IMR-90 (cell line): ENCODE measurements around the gene NTM. TPM values are rescaled to one million over a fixed set of nuclear protein-coding genes. Genes with fewer than 3 reads are reported as not detected.

Experiments used
- ATAC-seq: fragments of 200-7000 bp; cut with Tn5 transposase; 2 replicates; pipeline ENCODE4 v1.9.1; 2020; ENCODE audit warnings: low read depth, mild to moderate bottlenecking, moderate library complexity
- BruUV-seq: library from RNA; stranded (reverse); fragments of 400-500 nt; replicated peaks from 2 replicates; lab custom pipeline; 2021; lab: Mats Ljungman, UMichigan
- CTCF ChIA-PET: fragments of 300-600 bp; formaldehyde crosslinking; extraction: SDS; loops from one replicate; lab custom pipeline; 2021; ENCODE audit warnings: antibody characterized with exemption; lab: Yijun Ruan, JAX
- POLR2A ChIA-PET: fragments of 300-600 bp; sonication (Branson Sonifier 250); formaldehyde crosslinking; loops from one replicate; lab custom pipeline; 2022; ENCODE audit warnings: antibody characterized with exemption; ENCODE audit not compliant: unreplicated experiment; lab: Charles Lee
- DNase-seq: peaks from one replicate; pipeline ENCODE4 v3.0.0; 2013
- H2AFZ ChIP-seq: replicated peaks from 2 replicates; pipeline ENCODE3; 2013; ENCODE audit warnings: low read length, mild to moderate bottlenecking; ENCODE audit not compliant: poor library complexity
- H2AK5ac ChIP-seq: 2 replicates; pipeline ENCODE4 v1.6.1; 2013; ENCODE audit warnings: low read depth, low read length, inconsistent platforms
- H2AK9ac ChIP-seq: replicated peaks from 2 replicates; pipeline ENCODE3; 2013; ENCODE audit warnings: mild to moderate bottlenecking, low read depth, low read length, moderate library complexity; ENCODE audit not compliant: poor library complexity
- H2BK120ac ChIP-seq: 2 replicates; pipeline ENCODE4 v1.6.1; 2013; ENCODE audit warnings: low read depth, low read length, inconsistent platforms
- H2BK15ac ChIP-seq: 3 replicates; pipeline ENCODE4 v1.6.1; 2013; ENCODE audit warnings: low read depth, low read length, inconsistent platforms
- H2BK20ac ChIP-seq: 2 replicates; pipeline ENCODE4 v1.6.1; 2013; ENCODE audit warnings: low read depth, mild to moderate bottlenecking, inconsistent platforms, low read length, moderate library complexity
- H2BK5ac ChIP-seq: 2 replicates; pipeline ENCODE4 v1.6.1; 2013; ENCODE audit warnings: mild to moderate bottlenecking, low read depth, low read length, inconsistent platforms; ENCODE audit not compliant: poor library complexity, severe bottlenecking
- H3K14ac ChIP-seq: replicated peaks from 2 replicates; pipeline ENCODE4 v1.6.1; 2013; ENCODE audit warnings: low read depth, low read length, inconsistent platforms
- H3K18ac ChIP-seq: 2 replicates; pipeline ENCODE4 v1.6.1; 2013; ENCODE audit warnings: low read depth, low read length, control low read depth
- H3K23ac ChIP-seq: 2 replicates; pipeline ENCODE4 v1.6.1; 2013; ENCODE audit warnings: low read depth, low read length, inconsistent platforms
- H3K27ac ChIP-seq: 2 replicates; pipeline ENCODE4 v1.5.1; 2013; ENCODE audit warnings: mild to moderate bottlenecking, control low read depth, low read length; ENCODE audit not compliant: insufficient read depth
- H3K27me3 ChIP-seq: 2 replicates; pipeline ENCODE4 v1.6.1; 2013; ENCODE audit warnings: low read length; ENCODE audit not compliant: control insufficient read depth, insufficient read depth
- H3K36me3 ChIP-seq: 2 replicates; pipeline ENCODE4 v1.6.1; 2013; ENCODE audit warnings: low read length, mixed read lengths; ENCODE audit not compliant: control insufficient read depth, insufficient read depth
- H3K4ac ChIP-seq: 2 replicates; pipeline ENCODE4 v1.6.1; 2013; ENCODE audit warnings: low read depth, low read length, inconsistent platforms
- H3K4me1 ChIP-seq: 2 replicates; pipeline ENCODE4 v1.6.1; 2013; ENCODE audit warnings: low read length, mixed read lengths; ENCODE audit not compliant: control insufficient read depth, insufficient read depth
- H3K4me2 ChIP-seq: 2 replicates; pipeline ENCODE4 v1.6.1; 2013; ENCODE audit warnings: low read depth, mild to moderate bottlenecking, control low read depth, low read length, moderate library complexity
- H3K4me3 ChIP-seq: 2 replicates; pipeline ENCODE4 v1.5.1; 2013; ENCODE audit warnings: low read depth, mild to moderate bottlenecking, control low read depth, low read length, moderate library complexity; ENCODE audit not compliant: insufficient read depth
- H3K56ac ChIP-seq: 2 replicates; pipeline ENCODE4 v1.6.1; 2013; ENCODE audit warnings: low read length, inconsistent platforms; ENCODE audit not compliant: insufficient read depth; ENCODE audit errors: extremely low read depth
- H3K79me1 ChIP-seq, 2 experiments: 2 replicates each; pipeline ENCODE4 v1.6.1; 2013; ENCODE audit warnings: low read length in 2 of 2, inconsistent platforms in 1 of 2, low read depth in 1 of 2
- H3K9ac ChIP-seq: 2 replicates; pipeline ENCODE4 v1.6.1; 2013; ENCODE audit warnings: low read depth, low read length, control low read depth
- H3K9me1 ChIP-seq: 2 replicates; pipeline ENCODE4 v1.6.1; 2013; ENCODE audit warnings: low read length, inconsistent platforms; ENCODE audit not compliant: insufficient read depth
- H3K9me3 ChIP-seq: 2 replicates; pipeline ENCODE4 v1.6.1; 2013; ENCODE audit warnings: low read length; ENCODE audit not compliant: control insufficient read depth, insufficient read depth
- H4K20me1 ChIP-seq: 2 replicates; pipeline ENCODE4 v1.6.1; 2013; ENCODE audit warnings: low read length, inconsistent platforms; ENCODE audit not compliant: insufficient read depth
- H4K5ac ChIP-seq: 2 replicates; pipeline ENCODE4 v1.6.1; 2013; ENCODE audit warnings: mild to moderate bottlenecking, low read depth, low read length, control low read depth
- H4K8ac ChIP-seq, 2 experiments: 2 replicates each; pipeline ENCODE4 v1.6.1; 2013; ENCODE audit warnings: low read depth in 2 of 2, low read length in 2 of 2, control low read depth in 1 of 2, inconsistent platforms in 1 of 2
- H4K91ac ChIP-seq: 2 replicates; pipeline ENCODE4 v1.6.1; 2013; ENCODE audit warnings: low read depth, low read length, inconsistent platforms; ENCODE audit not compliant: insufficient read depth
- BHLHE40 ChIP-seq: fragments of 150-350 bp; IDR thresholded peaks from 2 replicates; pipeline ENCODE4 v1.6.1; 2016; ENCODE audit warnings: mild to moderate bottlenecking, low read depth, low read length
- CTCF ChIP-seq: conservative IDR thresholded peaks from 2 replicates; pipeline ENCODE4 v1.5.1; 2012; ENCODE audit warnings: mild to moderate bottlenecking, low read depth, low read length, improper control_type of control experiment
- FOS ChIP-seq: fragments of 150-350 bp; IDR thresholded peaks from 2 replicates; pipeline ENCODE4 v1.6.1; 2016; ENCODE audit warnings: low read depth, low read length
- NFE2L2 ChIP-seq: fragments of 150-350 bp; IDR thresholded peaks from 2 replicates; pipeline ENCODE4 v1.6.1; 2016; ENCODE audit warnings: low read depth, mild to moderate bottlenecking, low read length
- RAD21 ChIP-seq: IDR thresholded peaks from 2 replicates; pipeline ENCODE4 v1.6.1; 2012; ENCODE audit warnings: low read length, improper control_type of control experiment
- RCOR1 ChIP-seq: IDR thresholded peaks from 2 replicates; pipeline ENCODE4 v1.6.1; 2012; ENCODE audit warnings: mild to moderate bottlenecking, low read length, improper control_type of control experiment; ENCODE audit not compliant: insufficient replicate concordance
- SMC3 ChIP-seq: fragments of 150-350 bp; IDR thresholded peaks from 2 replicates; pipeline ENCODE4 v1.6.1; 2016; ENCODE audit warnings: low read depth, mild to moderate bottlenecking, antibody characterized with exemption, low read length, moderate library complexity
- WGBS, 2 experiments: methylation state at CpG; one replicate each; pipeline versions ENCODE4 v1.1.5 to v1.1.7; 2013; ENCODE audit warnings: missing lambda C conversion rate in 2 of 2; ENCODE audit not compliant: insufficient read length in 1 of 2; ENCODE audit errors: extremely low coverage in 2 of 2; 5-methylcytosine and 5-hydroxymethylcytosine counted together
- dilution Hi-C: fragments of 300-500 bp; cut with HindIII; formaldehyde crosslinking; loops from one replicate; pipeline ENCODE4 v1.14.3; 2018; ENCODE audit warnings: low sequenced_read_pairs; ENCODE audit not compliant: unreplicated experiment
- in situ Hi-C: fragments of 300-500 bp; cut with MboI; formaldehyde crosslinking; loops from 3 replicates; pipeline ENCODE4 v1.14.3; 2019; ENCODE audit warnings: low sequenced_read_pairs, inconsistent platforms, mixed read lengths
- intact Hi-C: fragments of 100-400 bp; cut with micrococcal nuclease; formaldehyde crosslinking; loops from 2 replicates; pipeline ENCODE4 v1.10.0; 2022
- polyA plus RNA-seq, 3 experiments: library from polyadenylated mRNA; depleted of rRNA; stranded (reverse); fragments of >200 nt; gene quantifications; 2 replicates each; pipeline ENCODE4 v1.2.3, GENCODE V29; 2012; ENCODE audit warnings: low replicate concordance in 1 of 3
- total RNA-seq: library from RNA; depleted of rRNA; stranded (reverse); fragments of >200 nt; gene quantifications from 2 replicates; pipeline ENCODE4 v1.2.3, GENCODE V29; 2012
- TF ChIP-seq, protein P1 (sequence below): fragments of 150-350 bp; IDR thresholded peaks from 2 replicates; pipeline ENCODE4 v1.6.1; 2016; ENCODE audit warnings: low read depth, mild to moderate bottlenecking, low read length, moderate library complexity, borderline replicate concordance

NTM gene
- total and polyA plus RNA-seq, 2 of the 4 experiments (the other 2 are of a cell fraction) = 19.5 to 25.5 TPM

DNA sequence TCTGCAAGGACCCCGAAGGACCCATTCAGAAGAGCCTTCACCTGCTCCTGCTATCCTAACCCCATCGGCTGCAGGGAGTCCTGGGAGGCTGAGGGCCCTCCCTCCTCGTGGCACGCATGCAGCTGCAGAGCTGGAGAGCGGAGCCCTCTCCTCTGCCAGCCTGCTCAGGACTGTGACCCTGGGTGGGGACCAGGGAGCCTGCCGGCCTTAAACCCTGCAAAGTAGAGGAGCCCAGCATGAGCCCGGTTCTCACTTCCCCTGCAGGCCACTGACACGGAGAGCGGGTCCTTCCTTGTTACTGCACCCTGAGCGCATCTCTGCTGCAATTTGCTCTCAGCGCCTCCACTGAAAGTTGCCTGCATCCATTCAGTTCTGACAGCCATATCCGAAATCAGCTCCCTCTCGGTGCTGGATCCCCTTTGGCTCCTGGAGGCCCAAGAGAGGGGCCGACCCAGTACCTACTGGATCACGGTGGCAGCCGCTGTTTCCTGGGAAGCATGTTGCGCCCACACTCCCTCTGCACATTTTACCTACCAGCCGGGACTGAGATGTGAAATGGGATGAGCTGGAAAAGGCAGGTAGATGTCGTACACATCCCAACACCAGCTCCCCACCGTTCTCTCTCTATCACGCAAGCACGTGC, 312.1 kb downstream of the NTM start:
- H3K27me3 ChIP-seq = peaks cover 26% of the 10 kb centered on the region
- no peak overlapping the region for H3K56ac ChIP-seq
- in situ Hi-C loops = no loop called here
- no peaks in the 10 kb centered on the region for H3K79me1 ChIP-seq
- no peak overlapping the region for H2BK5ac ChIP-seq
- ChIA-PET POLR2A (no interaction called here), CTCF (no interaction called here)
- H3K36me3 ChIP-seq = no peaks in the 10 kb centered on the region
- ATAC-seq = no peak
- H4K8ac ChIP-seq = no peak overlapping the region
- WGBS, 2 experiments = 68% methylated on average over 7 of the region's 22 CpGs; no CpG with 5 or more reads in 1 of the 2 experiments
- H4K20me1 ChIP-seq = no peaks in the 10 kb centered on the region
- H3K18ac ChIP-seq = no peak overlapping the region
- dilution Hi-C loops = no loop called here
- H3K4ac ChIP-seq = no peak overlapping the region
- no peak overlapping the region for H3K9ac ChIP-seq
- no peak overlapping the region for H2AK9ac ChIP-seq
- no peak overlapping the region for H3K14ac ChIP-seq
- no peak overlapping the region for H4K5ac ChIP-seq
- no peak overlapping the region for H3K4me3 ChIP-seq
- no peak overlapping the region for H3K27ac ChIP-seq
- TF ChIP-seq SMC3 (no peak), BHLHE40 (no peak), RAD21 (no peak), RCOR1 (no peak), CTCF (no peak), FOS (no peak), NFE2L2 (no peak)
- TF ChIP-seq, protein P1, sequence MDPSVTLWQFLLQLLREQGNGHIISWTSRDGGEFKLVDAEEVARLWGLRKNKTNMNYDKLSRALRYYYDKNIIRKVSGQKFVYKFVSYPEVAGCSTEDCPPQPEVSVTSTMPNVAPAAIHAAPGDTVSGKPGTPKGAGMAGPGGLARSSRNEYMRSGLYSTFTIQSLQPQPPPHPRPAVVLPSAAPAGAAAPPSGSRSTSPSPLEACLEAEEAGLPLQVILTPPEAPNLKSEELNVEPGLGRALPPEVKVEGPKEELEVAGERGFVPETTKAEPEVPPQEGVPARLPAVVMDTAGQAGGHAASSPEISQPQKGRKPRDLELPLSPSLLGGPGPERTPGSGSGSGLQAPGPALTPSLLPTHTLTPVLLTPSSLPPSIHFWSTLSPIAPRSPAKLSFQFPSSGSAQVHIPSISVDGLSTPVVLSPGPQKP = no peak
- no peak overlapping the region for H3K23ac ChIP-seq
- H3K4me1 ChIP-seq = no peaks in the 10 kb centered on the region
- 0 out of 2 replicates have a peak, but pooled peaks cover 4% of the 10 kb centered on the region for H3K9me1 ChIP-seq
- intact Hi-C loops = no loop called here
- no peak overlapping the region for H2BK15ac ChIP-seq
- no peak overlapping the region for H2BK120ac ChIP-seq
- no peak overlapping the region for H2BK20ac ChIP-seq
- H3K4me2 ChIP-seq = no peak overlapping the region
- no peak overlapping the region for H4K91ac ChIP-seq
- no peak for DNase-seq
- H2AFZ ChIP-seq = no peak overlapping the region
- H3K9me3 ChIP-seq = no peaks in the 10 kb centered on the region
- BruUV-seq = no TSS peak
- H2AK5ac ChIP-seq = no peak overlapping the region
